Spleen (tissue), 11 donors: ENCODE measurements around the gene NFIA. TPM values are rescaled to one million over a fixed set of nuclear protein-coding genes. Genes with fewer than 3 reads are reported as not detected.

Experiments used
- DNase-seq: peaks from one replicate; pipeline ENCODE4 v3.0.0-alpha.2; 2020
- H3K27ac ChIP-seq, 8 donors: fragments of 200-600 bp; sonication (generic) in 7 of 8; 1 replicate in 4 of 8; 2 replicates in 4 of 8; pipeline versions ENCODE4 v1.5.0 to v1.8.0; 2016 to 2021; ENCODE audit warnings: inconsistent platforms in 4 of 8, mild to moderate bottlenecking in 4 of 8, moderate library complexity in 1 of 8
- H3K27me3 ChIP-seq, 7 donors: fragments of 200-600 bp; sonication (generic) in 6 of 7; replicated peaks in 1 of 7; 1 replicate in 4 of 7; 2 replicates in 3 of 7; pipeline versions ENCODE4 v1.5.0 to v1.8.0; 2016 to 2021; ENCODE audit warnings: inconsistent platforms in 3 of 7, mild to moderate bottlenecking in 1 of 7
- H3K36me3 ChIP-seq, 6 donors: fragments of 200-600 bp; sonication (generic) in 5 of 6; 1 replicate in 4 of 6; 2 replicates in 2 of 6; pipeline versions ENCODE4 v1.5.0 to v1.8.0; 2016 to 2021; ENCODE audit warnings: inconsistent platforms in 2 of 6
- H3K4me1 ChIP-seq, 6 donors: fragments of 200-600 bp; sonication (generic) in 5 of 6; 1 replicate in 3 of 6; 2 replicates in 3 of 6; pipeline versions ENCODE4 v1.5.0 to v1.8.0; 2016 to 2021; ENCODE audit warnings: inconsistent platforms in 3 of 6
- H3K4me3 ChIP-seq, 8 donors: fragments of 200-600 bp; sonication (generic) in 7 of 8; 1 replicate in 4 of 8; 2 replicates in 4 of 8; pipeline versions ENCODE4 v1.5.0 to v1.8.0; 2016 to 2021; ENCODE audit warnings: inconsistent platforms in 4 of 8, mild to moderate bottlenecking in 4 of 8, moderate library complexity in 2 of 8
- H3K9me3 ChIP-seq, 8 donors: fragments of 200-600 bp; sonication (generic) in 7 of 8; 1 replicate in 4 of 8; 2 replicates in 4 of 8; pipeline versions ENCODE4 v1.5.0 to v1.8.0; 2016 to 2021; ENCODE audit warnings: inconsistent platforms in 4 of 8
- POLR2A ChIP-seq, 3 donors: fragments of 450-650 bp; IDR thresholded peaks; one replicate each; pipeline ENCODE4 v1.5.1; 2017; ENCODE audit warnings: antibody characterized with exemption in 3 of 3, mild to moderate bottlenecking in 1 of 3
- POLR2AphosphoS5 ChIP-seq, 3 donors: sonication (generic); formaldehyde crosslinking; IDR thresholded peaks; one replicate each; pipeline ENCODE4 v1.5.1; 2017; ENCODE audit warnings: antibody characterized with exemption in 3 of 3
- WGBS, 5 donors: extraction: QIAGEN DNeasy Blood & Tissue Kit in 3 of 5; methylation state at CpG; one replicate each; pipeline versions ENCODE4 v1.1.5 to v1.1.7; 2013 to 2018; 5-methylcytosine and 5-hydroxymethylcytosine counted together
- intact Hi-C: fragments of 100-400 bp; cut with DNase I; formaldehyde crosslinking; loops from one replicate; pipeline ENCODE4 v1.15.0; 2023; ENCODE audit warnings: low total_unique reads
- polyA plus RNA-seq, 3 donors: library from polyadenylated mRNA; stranded (reverse); fragments of 200-250 nt; gene quantifications; one replicate each; pipeline ENCODE4 v1.2.1, GENCODE V29; 2013
- total RNA-seq, 7 donors: library from RNA; depleted of rRNA in 3 of 7; stranded (reverse); fragments of >200 nt in 3 of 7; fragmentation: NEBNext Ultra II Directional in 4 of 7; extraction: Animal tissue kit (Norgen Biotek cat#: 25700) in 4 of 7; gene quantifications; one replicate each; pipeline versions ENCODE4 v1.1.0 to v1.2.1, GENCODE V29; 2016 to 2021
- TF ChIP-seq, protein P1 (sequence below), 11 experiments: fragments of 200-600 bp in 7 of 11; fragments of 450-650 bp in 4 of 11; sonication (generic) in 4 of 11; IDR thresholded peaks in 8 of 11; conservative IDR thresholded peaks in 3 of 11; 1 replicate in 7 of 11; 2 replicates in 4 of 11; pipeline versions ENCODE4 v1.4.0 to v1.8.0; 2016 to 2021; ENCODE audit warnings: antibody characterized with exemption in 11 of 11, inconsistent platforms in 4 of 11, mild to moderate bottlenecking in 1 of 11
- donor health status: healthy with polysubstance abuse.
- donor health status: DM: no; HTN: no; CAD: no; lungs with moderate emphysema.
- donor health status: DM: no; HTN: no; CAD: no.
- donor health status: Bipolar disorder and iron deficiency.
- donor health status: healthy.
- donor health status: DM: no; HTN: no; CAD: no.
- donor health status: DM: yes; HTN: yes; CAD: no.

Gene NFIA
- total and polyA plus RNA-seq, 10 donors: 3.1 to 76.8 (median 35.5) TPM

DNA sequence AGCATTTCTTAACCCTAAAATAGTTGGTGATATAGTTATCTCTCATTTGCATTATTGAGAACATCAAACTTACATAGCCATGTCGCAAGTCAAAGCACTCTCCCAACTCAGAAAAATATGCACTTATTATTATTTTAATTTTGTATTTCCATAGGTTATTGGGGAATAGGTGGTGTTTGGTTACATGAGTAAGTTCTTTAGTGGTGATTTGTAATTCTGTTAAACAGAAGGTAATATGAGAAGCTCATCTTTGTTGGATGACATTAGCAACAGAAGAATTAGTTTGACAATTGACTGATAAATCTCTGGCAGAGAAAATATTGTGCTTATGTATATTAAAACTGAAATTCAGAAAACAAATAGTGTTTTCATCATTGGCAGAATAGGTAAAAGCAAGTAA lies 154.8 kb downstream of the NFIA start:
- no peak for DNase-seq
- Histone ChIP-seq H3K27me3 (no peaks in the 10 kb centered on the region), H3K4me1 (no peaks in the 10 kb centered on the region), H3K27ac (no peak overlapping the region), H3K9me3 (no peaks in the 10 kb centered on the region), H3K4me3 (no peak overlapping the region), H3K36me3 (no peaks in the 10 kb centered on the region)
- TF ChIP-seq, protein P1, sequence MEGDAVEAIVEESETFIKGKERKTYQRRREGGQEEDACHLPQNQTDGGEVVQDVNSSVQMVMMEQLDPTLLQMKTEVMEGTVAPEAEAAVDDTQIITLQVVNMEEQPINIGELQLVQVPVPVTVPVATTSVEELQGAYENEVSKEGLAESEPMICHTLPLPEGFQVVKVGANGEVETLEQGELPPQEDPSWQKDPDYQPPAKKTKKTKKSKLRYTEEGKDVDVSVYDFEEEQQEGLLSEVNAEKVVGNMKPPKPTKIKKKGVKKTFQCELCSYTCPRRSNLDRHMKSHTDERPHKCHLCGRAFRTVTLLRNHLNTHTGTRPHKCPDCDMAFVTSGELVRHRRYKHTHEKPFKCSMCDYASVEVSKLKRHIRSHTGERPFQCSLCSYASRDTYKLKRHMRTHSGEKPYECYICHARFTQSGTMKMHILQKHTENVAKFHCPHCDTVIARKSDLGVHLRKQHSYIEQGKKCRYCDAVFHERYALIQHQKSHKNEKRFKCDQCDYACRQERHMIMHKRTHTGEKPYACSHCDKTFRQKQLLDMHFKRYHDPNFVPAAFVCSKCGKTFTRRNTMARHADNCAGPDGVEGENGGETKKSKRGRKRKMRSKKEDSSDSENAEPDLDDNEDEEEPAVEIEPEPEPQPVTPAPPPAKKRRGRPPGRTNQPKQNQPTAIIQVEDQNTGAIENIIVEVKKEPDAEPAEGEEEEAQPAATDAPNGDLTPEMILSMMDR (IDR thresholded peaks at IDR 0.05 in 8 of 11, conservative IDR thresholded peaks at IDR 0.05 in 3 of 11): no peak
- no peak for TF ChIP-seq POLR2AphosphoS5 (IDR thresholded peaks at IDR 0.05)
- TF ChIP-seq POLR2A (IDR thresholded peaks at IDR 0.05): no peak
- intact Hi-C loops: no loop called here
- WGBS, 5 donors: 92 to 100% (median 98%) methylated on average over 1 of the region's 1 CpG

DNA sequence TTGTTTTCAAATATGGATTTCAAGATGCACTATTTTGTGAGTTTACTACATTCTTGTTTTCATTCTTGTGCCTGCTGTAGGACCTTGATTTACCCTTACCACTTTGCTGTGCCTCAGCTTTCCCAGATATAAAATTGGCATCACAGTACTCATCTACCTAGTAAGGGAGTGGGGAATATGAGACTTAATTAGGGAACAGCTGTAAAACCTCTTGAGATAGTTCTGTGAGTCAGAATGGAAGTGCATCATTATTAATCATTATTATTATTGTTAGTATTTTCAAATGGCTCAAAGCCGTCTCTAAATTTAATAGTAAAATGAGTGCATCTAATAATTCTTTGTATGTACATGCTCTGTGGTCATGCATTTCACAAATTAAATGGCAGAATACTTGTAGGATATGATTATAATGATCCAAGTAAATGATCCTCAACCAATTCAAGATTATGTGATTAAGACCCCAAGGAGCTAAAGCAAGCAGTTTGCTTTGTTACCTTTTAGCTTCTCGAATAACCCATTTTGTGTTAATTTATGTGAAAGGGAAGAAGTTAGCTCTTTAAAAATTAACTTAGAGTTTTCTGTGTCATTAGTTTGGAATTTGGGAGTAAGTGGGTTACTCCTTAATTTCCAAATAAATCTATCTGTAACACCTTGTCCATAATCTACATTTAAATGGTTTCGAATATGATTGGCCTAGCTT lies 155.4 kb downstream of the NFIA start:
- H3K9me3 ChIP-seq: no peaks in the 10 kb centered on the region
- no peaks in the 10 kb centered on the region for H3K27me3 ChIP-seq
- DNase-seq: no peak
- intact Hi-C loops: no loop called here
- H3K36me3 ChIP-seq: no peaks in the 10 kb centered on the region
- TF ChIP-seq POLR2A (IDR thresholded peaks at IDR 0.05) (no peak), POLR2AphosphoS5 (IDR thresholded peaks at IDR 0.05) (no peak)
- TF ChIP-seq, protein P1 (IDR thresholded peaks at IDR 0.05 in 8 of 11, conservative IDR thresholded peaks at IDR 0.05 in 3 of 11): no peak
- no peaks in the 10 kb centered on the region for H3K4me1 ChIP-seq
- no peak overlapping the region for H3K27ac ChIP-seq
- H3K4me3 ChIP-seq: no peak overlapping the region
- 86 to 95% (median 92%) methylated on average over 3 of the region's 3 CpGs for WGBS, 5 donors

DNA sequence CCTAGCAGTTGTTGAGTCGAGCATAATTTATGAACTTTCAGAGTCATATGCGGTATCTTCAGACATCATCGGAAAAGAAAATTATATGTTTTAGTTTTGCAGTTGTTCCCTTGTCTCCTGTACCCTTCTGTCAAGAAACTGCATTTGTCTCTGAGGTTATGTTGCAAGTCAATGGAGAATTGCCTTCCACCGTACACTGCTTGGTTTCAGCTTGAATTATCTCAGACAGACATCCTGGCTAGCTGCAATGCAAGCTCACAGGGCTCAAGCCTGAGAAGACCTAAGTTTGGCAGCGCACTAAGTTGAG lies 156.0 kb downstream of the NFIA start:
- Histone ChIP-seq H3K36me3 (no peaks in the 10 kb centered on the region), H3K27ac (no peak overlapping the region), H3K4me3 (no peak overlapping the region), H3K9me3 (no peaks in the 10 kb centered on the region), H3K27me3 (no peaks in the 10 kb centered on the region), H3K4me1 (no peaks in the 10 kb centered on the region)
- TF ChIP-seq, protein P1 (IDR thresholded peaks at IDR 0.05 in 8 of 11, conservative IDR thresholded peaks at IDR 0.05 in 3 of 11): no peak
- TF ChIP-seq POLR2AphosphoS5 (IDR thresholded peaks at IDR 0.05) (no peak), POLR2A (IDR thresholded peaks at IDR 0.05) (no peak)
- DNase-seq: no peak
- 83 to 90% (median 89%) methylated on average over 5 of the region's 5 CpGs for WGBS, 5 donors
- intact Hi-C loops: no loop called here

DNA sequence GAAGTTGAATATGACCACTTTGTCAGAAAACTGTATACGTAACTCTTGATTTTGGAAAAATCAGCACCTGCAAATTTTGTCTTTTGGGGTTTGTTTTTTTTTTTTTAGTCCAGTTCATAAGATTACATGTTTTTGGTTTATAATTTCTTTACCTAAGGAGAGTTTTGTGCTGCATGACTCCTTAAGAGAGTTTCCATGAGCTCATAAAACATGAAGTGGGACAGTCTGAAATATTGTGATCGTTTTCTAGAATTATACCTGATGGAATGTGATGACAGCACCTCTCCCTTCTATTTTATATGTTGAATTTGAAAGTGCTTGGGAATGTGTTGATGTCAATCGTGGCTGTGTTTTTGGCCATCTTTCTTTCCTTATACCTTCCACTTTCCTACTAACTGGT lies 158.5 kb downstream of the NFIA start:
- H3K27ac ChIP-seq: no peak overlapping the region
- 87 to 97% (median 91%) methylated on average over 3 of the region's 3 CpGs for WGBS, 5 donors
- H3K4me3 ChIP-seq: no peak overlapping the region
- peaks cover 0 to 6% (median 0%) of the 10 kb centered on the region in 6 donors for H3K4me1 ChIP-seq
- H3K9me3 ChIP-seq: no peaks in the 10 kb centered on the region
- no peak for TF ChIP-seq POLR2A (IDR thresholded peaks at IDR 0.05)
- no peaks in the 10 kb centered on the region for H3K36me3 ChIP-seq
- H3K27me3 ChIP-seq: no peaks in the 10 kb centered on the region
- intact Hi-C loops: no loop called here
- no peak for DNase-seq
